Vagina (tissue), 2 donors: ENCODE data around the gene GALNTL6. TPM values are rescaled to one million over a fixed set of nuclear protein-coding genes. Genes with fewer than 3 reads are reported as not detected.

Source experiments
- DNase-seq, 2 donors: peaks; one replicate each; pipeline ENCODE4 v3.0.0-alpha.2; 2017; ENCODE audit errors: extremely low spot score in 2 of 2
- H3K27ac ChIP-seq: fragments of 200-600 bp; sonication (generic); one replicate; pipeline ENCODE4 v1.5.1; 2019
- H3K27me3 ChIP-seq: fragments of 200-600 bp; sonication (generic); one replicate; pipeline ENCODE4 v1.5.1; 2019
- H3K36me3 ChIP-seq, 2 donors: fragments of 200-600 bp; sonication (generic); one replicate each; pipeline ENCODE4 v1.5.1; 2017 to 2019
- H3K4me1 ChIP-seq: fragments of 200-600 bp; sonication (generic); one replicate; pipeline ENCODE4 v1.5.1; 2019
- H3K4me3 ChIP-seq, 2 donors: fragments of 200-600 bp; sonication (generic); 1 replicate in 1 of 2; 2 replicates in 1 of 2; pipeline ENCODE4 v1.5.1; 2016 to 2019
- H3K9me3 ChIP-seq: fragments of 200-600 bp; sonication (generic); one replicate; pipeline ENCODE4 v1.5.1; 2019
- POLR2A ChIP-seq, 2 donors: fragments of 450-650 bp; IDR thresholded peaks; one replicate each; pipeline ENCODE4 v1.6.1; 2017; ENCODE audit warnings: antibody characterized with exemption in 2 of 2, mild to moderate bottlenecking in 2 of 2, moderate library complexity in 2 of 2
- POLR2AphosphoS5 ChIP-seq, 2 donors: sonication (generic); formaldehyde crosslinking; IDR thresholded peaks; one replicate each; pipeline ENCODE4 v1.9.0; 2017; ENCODE audit warnings: antibody characterized with exemption in 2 of 2, mild to moderate bottlenecking in 2 of 2, low read depth in 1 of 2; ENCODE audit not compliant: insufficient read depth in 1 of 2
- intact Hi-C: fragments of 100-400 bp; cut with DNase I; formaldehyde crosslinking; loops from one replicate; pipeline ENCODE4 v1.15.1; 2023
- total RNA-seq: library from RNA; depleted of rRNA; stranded (reverse); fragments of >200 nt; gene quantifications from one replicate; pipeline ENCODE4 v1.2.3, GENCODE V29; 2016
- TF ChIP-seq, protein P1 (sequence below), 3 experiments: fragments of 450-650 bp in 2 of 3; fragments of 200-600 bp in 1 of 3; sonication (generic) in 1 of 3; IDR thresholded peaks; one replicate each; pipeline ENCODE4 v1.5.1; 2017 to 2019; ENCODE audit warnings: antibody characterized with exemption in 3 of 3, mild to moderate bottlenecking in 2 of 3, moderate library complexity in 2 of 3

GALNTL6 gene
- total RNA-seq, 1 donor from 2014 or later, result 0.74 TPM

DNA sequence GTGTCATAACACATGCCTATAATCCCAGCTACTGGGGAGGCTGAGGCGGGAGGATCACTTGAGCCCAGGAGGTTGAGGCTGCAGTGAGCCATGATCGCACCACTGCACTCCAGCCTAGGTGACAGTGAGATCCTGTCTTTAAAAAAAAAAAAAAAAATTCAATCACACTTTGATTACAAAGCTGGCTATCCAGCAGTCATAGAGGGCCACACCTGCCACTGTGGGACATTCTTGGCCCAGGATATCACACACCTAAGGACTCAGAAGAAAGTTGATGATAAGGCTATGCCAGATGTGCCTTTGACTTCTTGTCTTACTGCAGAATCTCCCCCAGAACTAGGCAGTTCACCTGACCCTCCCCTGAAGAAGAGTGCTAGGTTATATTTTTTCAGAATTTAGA lies 1232.9 kb downstream of the GALNTL6 start:
- no peaks in the 10 kb centered on the region for H3K27me3 ChIP-seq
- TF ChIP-seq POLR2AphosphoS5 (IDR thresholded peaks at IDR 0.05; ENCODE audit: insufficient read depth in 1 of 2, low read depth in 1 of 2) (no peak), POLR2A (IDR thresholded peaks at IDR 0.05) (no peak)
- TF ChIP-seq, protein P1, sequence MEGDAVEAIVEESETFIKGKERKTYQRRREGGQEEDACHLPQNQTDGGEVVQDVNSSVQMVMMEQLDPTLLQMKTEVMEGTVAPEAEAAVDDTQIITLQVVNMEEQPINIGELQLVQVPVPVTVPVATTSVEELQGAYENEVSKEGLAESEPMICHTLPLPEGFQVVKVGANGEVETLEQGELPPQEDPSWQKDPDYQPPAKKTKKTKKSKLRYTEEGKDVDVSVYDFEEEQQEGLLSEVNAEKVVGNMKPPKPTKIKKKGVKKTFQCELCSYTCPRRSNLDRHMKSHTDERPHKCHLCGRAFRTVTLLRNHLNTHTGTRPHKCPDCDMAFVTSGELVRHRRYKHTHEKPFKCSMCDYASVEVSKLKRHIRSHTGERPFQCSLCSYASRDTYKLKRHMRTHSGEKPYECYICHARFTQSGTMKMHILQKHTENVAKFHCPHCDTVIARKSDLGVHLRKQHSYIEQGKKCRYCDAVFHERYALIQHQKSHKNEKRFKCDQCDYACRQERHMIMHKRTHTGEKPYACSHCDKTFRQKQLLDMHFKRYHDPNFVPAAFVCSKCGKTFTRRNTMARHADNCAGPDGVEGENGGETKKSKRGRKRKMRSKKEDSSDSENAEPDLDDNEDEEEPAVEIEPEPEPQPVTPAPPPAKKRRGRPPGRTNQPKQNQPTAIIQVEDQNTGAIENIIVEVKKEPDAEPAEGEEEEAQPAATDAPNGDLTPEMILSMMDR (IDR thresholded peaks at IDR 0.05), result no peak
- DNase-seq, result no peak
- no peaks in the 10 kb centered on the region for H3K4me1 ChIP-seq
- no peak overlapping the region for H3K4me3 ChIP-seq
- H3K9me3 ChIP-seq, result no peaks in the 10 kb centered on the region
- no peaks in the 10 kb centered on the region for H3K36me3 ChIP-seq
- no peak overlapping the region for H3K27ac ChIP-seq
- intact Hi-C loops, result no loop called here

DNA sequence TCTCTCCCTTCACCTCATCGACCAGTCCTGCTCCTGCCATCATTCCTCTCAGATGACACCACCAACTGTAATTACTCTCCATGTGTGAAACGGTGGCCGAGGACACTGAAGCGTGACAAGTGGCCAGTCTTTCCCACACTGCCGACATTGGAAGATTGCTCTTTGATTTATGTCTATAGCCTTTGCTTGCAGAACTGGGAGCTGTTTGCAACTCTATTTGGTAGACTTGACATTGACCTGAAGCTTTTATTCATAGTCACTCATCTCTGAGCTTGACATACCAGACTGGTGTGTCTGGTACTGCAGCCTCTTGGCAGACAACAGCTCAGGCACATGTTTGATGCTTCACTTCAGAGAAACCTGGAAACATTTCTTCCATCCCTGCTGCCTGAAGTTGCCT lies 1233.6 kb downstream of the GALNTL6 start:
- intact Hi-C loops, result no loop called here
- no peak for DNase-seq
- no peaks in the 10 kb centered on the region for H3K36me3 ChIP-seq
- no peak overlapping the region for H3K27ac ChIP-seq
- no peaks in the 10 kb centered on the region for H3K27me3 ChIP-seq
- TF ChIP-seq POLR2A (IDR thresholded peaks at IDR 0.05) (no peak), POLR2AphosphoS5 (IDR thresholded peaks at IDR 0.05; ENCODE audit: insufficient read depth in 1 of 2, low read depth in 1 of 2) (no peak)
- TF ChIP-seq, protein P1 (IDR thresholded peaks at IDR 0.05), result no peak
- no peaks in the 10 kb centered on the region for H3K4me1 ChIP-seq
- no peaks in the 10 kb centered on the region for H3K9me3 ChIP-seq
- H3K4me3 ChIP-seq, result no peak overlapping the region

DNA sequence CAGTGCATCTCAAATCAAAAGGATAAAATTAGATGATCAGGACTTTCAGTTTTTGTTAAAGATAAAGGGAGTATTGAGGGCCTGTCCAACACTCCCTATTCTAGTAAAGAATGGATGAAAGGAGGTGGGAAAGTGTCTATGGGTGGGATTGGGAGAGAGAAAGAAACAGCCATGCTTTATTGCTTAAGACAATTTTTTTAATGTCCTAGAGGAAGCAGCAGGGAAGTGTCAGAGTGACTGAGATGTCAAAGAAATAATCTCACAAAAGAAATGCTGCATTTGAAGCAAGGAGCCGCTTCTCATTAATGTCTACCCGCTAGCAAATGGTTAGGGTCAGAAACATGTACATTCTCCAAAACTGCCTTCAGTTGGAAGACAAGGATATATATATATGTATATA lies 1238.0 kb downstream of the GALNTL6 start:
- Histone ChIP-seq H3K27me3 (no peaks in the 10 kb centered on the region), H3K9me3 (no peaks in the 10 kb centered on the region), H3K36me3 (no peaks in the 10 kb centered on the region), H3K4me3 (no peak overlapping the region), H3K4me1 (no peaks in the 10 kb centered on the region), H3K27ac (no peak overlapping the region)
- intact Hi-C loops, result no loop called here
- DNase-seq, result no peak
- TF ChIP-seq POLR2AphosphoS5 (IDR thresholded peaks at IDR 0.05; ENCODE audit: insufficient read depth in 1 of 2, low read depth in 1 of 2) (no peak), POLR2A (IDR thresholded peaks at IDR 0.05) (no peak)
- TF ChIP-seq, protein P1 (IDR thresholded peaks at IDR 0.05), result no peak

DNA sequence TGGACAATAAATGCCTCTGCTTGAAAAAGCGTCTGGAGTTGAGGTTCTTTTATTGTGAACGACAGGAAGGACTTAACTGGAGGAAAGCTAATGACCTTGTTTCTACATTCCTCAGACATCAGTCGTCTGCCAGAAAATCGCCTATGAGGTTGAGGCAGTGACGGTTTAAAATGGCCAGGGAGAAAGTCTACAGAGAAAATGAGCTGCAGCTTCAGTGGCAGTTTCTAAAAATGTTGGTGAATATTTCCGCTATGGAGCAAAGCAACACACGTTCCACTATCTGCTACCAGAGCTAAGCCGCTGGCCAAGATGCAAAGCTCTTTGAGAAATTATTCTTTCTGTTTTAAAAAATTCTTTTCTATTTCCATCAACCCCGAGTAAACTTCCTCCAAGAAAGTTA lies 1238.5 kb downstream of the GALNTL6 start:
- Histone ChIP-seq H3K27ac (no peak overlapping the region), H3K36me3 (no peaks in the 10 kb centered on the region), H3K27me3 (no peaks in the 10 kb centered on the region), H3K4me3 (no peak overlapping the region), H3K4me1 (no peaks in the 10 kb centered on the region), H3K9me3 (no peaks in the 10 kb centered on the region)
- TF ChIP-seq, protein P1 (IDR thresholded peaks at IDR 0.05), result no peak
- TF ChIP-seq POLR2AphosphoS5 (IDR thresholded peaks at IDR 0.05; ENCODE audit: insufficient read depth in 1 of 2, low read depth in 1 of 2) (no peak), POLR2A (IDR thresholded peaks at IDR 0.05) (no peak)
- intact Hi-C loops, result no loop called here
- DNase-seq, result no peak

DNA sequence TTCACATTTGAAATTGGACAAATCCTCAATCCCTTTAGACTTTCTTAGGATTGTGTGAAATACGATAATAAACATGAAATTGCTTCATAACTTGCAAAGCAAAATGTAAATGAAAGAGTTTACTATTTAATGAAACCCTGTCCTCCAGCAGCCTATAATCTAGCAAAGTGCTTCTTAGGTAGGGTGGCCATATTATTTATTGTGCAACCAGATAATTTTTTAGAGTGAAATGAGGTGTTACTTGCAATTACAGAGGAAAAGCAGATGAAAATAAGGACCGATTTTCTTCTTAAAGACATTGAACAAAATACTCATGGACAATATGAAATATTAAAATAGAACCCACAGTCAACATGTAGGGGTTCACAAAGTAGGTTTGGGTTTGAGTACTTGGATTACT lies 1239.2 kb downstream of the GALNTL6 start:
- Histone ChIP-seq H3K27ac (no peak overlapping the region), H3K9me3 (no peaks in the 10 kb centered on the region), H3K4me3 (no peak overlapping the region), H3K36me3 (no peaks in the 10 kb centered on the region), H3K27me3 (no peaks in the 10 kb centered on the region), H3K4me1 (peaks cover 6% of the 10 kb centered on the region)
- no peak for DNase-seq
- intact Hi-C loops, result no loop called here
- TF ChIP-seq POLR2A (IDR thresholded peaks at IDR 0.05), result no peak
- TF ChIP-seq, protein P1 (IDR thresholded peaks at IDR 0.05), result no peak
